SK-N-SH (cell line): ENCODE measurements around the gene C19orf12. TPM values are rescaled to one million over a fixed set of nuclear protein-coding genes. Genes with fewer than 3 reads are reported as not detected.

Source experiments
- CTCF ChIA-PET: fragments of 300-600, 350-600 bp; formaldehyde crosslinking; extraction: SDS; loops from one replicate; lab custom pipeline; 2021; lab: Yijun Ruan, JAX
- POLR2A ChIA-PET: fragments of 350-600 bp; sonication (Branson Sonifier 250); formaldehyde crosslinking; extraction: SDS; loops from one replicate; lab custom pipeline; 2020; ENCODE audit warnings: antibody characterized with exemption, inconsistent platforms; lab: Yijun Ruan, JAX
- DNase-seq: peaks from one replicate; pipeline ENCODE4 v3.0.0; 2012
- H2AFZ ChIP-seq: fragments of 200-600 bp; sonication (generic); 2 replicates; pipeline ENCODE4 v1.8.1; 2016; ENCODE audit warnings: antibody characterized with exemption, mild to moderate bottlenecking, low read depth
- H3F3A ChIP-seq: fragments of 200-600 bp; sonication (generic); replicated peaks from 2 replicates; pipeline ENCODE3; 2016; ENCODE audit warnings: antibody characterized with exemption, mild to moderate bottlenecking; ENCODE audit not compliant: insufficient read depth
- H3K27ac ChIP-seq, 2 experiments: fragments of 200-500 bp in 1 of 2; fragments of 200-600 bp in 1 of 2; sonication (Bioruptor generic) in 1 of 2; sonication (generic), shearing (Covaris generic) in 1 of 2; 2 replicates each; pipeline versions ENCODE4 v1.5.1 to v1.6.1; 2014 to 2016; ENCODE audit warnings: low read depth in 2 of 2, inconsistent platforms in 1 of 2, low read length in 1 of 2, mild to moderate bottlenecking in 1 of 2, mixed read lengths in 1 of 2
- H3K27me3 ChIP-seq: fragments of 200-600 bp; sonication (generic), shearing (Covaris generic); 2 replicates; pipeline ENCODE4 v1.6.1; 2016; ENCODE audit warnings: mixed run types; ENCODE audit not compliant: insufficient read depth
- H3K36me3 ChIP-seq, 2 experiments: fragments of 200-500 bp in 1 of 2; fragments of 200-600 bp in 1 of 2; sonication (Bioruptor generic) in 1 of 2; sonication (generic) in 1 of 2; replicated peaks in 1 of 2; 2 replicates each; pipeline versions ENCODE3 to v1.5.1; 2014 to 2016; ENCODE audit warnings: low read length in 1 of 2, mild to moderate bottlenecking in 1 of 2; ENCODE audit not compliant: insufficient read depth in 2 of 2, control insufficient read depth in 1 of 2
- H3K4me1 ChIP-seq, 2 experiments: fragments of 200-500 bp in 1 of 2; fragments of 200-600 bp in 1 of 2; sonication (Bioruptor generic) in 1 of 2; sonication (generic), shearing (Covaris generic) in 1 of 2; 2 replicates each; pipeline versions ENCODE4 v1.5.1 to v1.6.1; 2014 to 2016; ENCODE audit warnings: low read depth in 1 of 2, low read length in 1 of 2, mixed run types in 1 of 2; ENCODE audit not compliant: insufficient read depth in 2 of 2, control insufficient read depth in 1 of 2
- H3K4me2 ChIP-seq: fragments of 200-600 bp; sonication (generic), shearing (Covaris generic); 2 replicates; pipeline ENCODE4 v1.6.1; 2017; ENCODE audit warnings: mixed run types
- H3K4me3 ChIP-seq, 2 experiments: fragments of 200-500 bp in 1 of 2; fragments of 200-600 bp in 1 of 2; sonication (Bioruptor generic) in 1 of 2; sonication (generic), shearing (Covaris generic) in 1 of 2; 2 replicates each; pipeline versions ENCODE4 v1.5.1 to v1.8.1; 2014 to 2016; ENCODE audit warnings: low read depth in 2 of 2, inconsistent platforms in 1 of 2, low read length in 1 of 2, mild to moderate bottlenecking in 1 of 2, mixed read lengths in 1 of 2, moderate library complexity in 1 of 2
- H3K79me2 ChIP-seq: fragments of 200-600 bp; sonication (generic); 2 replicates; pipeline ENCODE4 v1.8.1; 2017; ENCODE audit warnings: mild to moderate bottlenecking; ENCODE audit not compliant: insufficient read depth
- H3K9ac ChIP-seq: fragments of 200-600 bp; sonication (generic); 2 replicates; pipeline ENCODE4 v1.6.1; 2017; ENCODE audit warnings: mixed run types
- H3K9me2 ChIP-seq: fragments of 200-600 bp; sonication (generic); 2 replicates; pipeline ENCODE4 v1.6.1; 2017; ENCODE audit warnings: mixed run types
- H3K9me3 ChIP-seq: fragments of 200-600 bp; sonication (generic); 2 replicates; pipeline ENCODE4 v1.6.1; 2017; ENCODE audit warnings: mixed run types, mild to moderate bottlenecking, moderate library complexity
- H4K20me1 ChIP-seq: fragments of 200-600 bp; sonication (generic); 2 replicates; pipeline ENCODE4 v1.6.1; 2017; ENCODE audit warnings: mild to moderate bottlenecking, mixed run types; ENCODE audit not compliant: insufficient read depth
- CHD2 ChIP-seq: fragments of 150-350 bp; IDR thresholded peaks from 2 replicates; pipeline ENCODE4 v1.6.1; 2018; ENCODE audit warnings: low read length; ENCODE audit not compliant: partially characterized antibody
- CTCF ChIP-seq: fragments of 200-600 bp; sonication (generic); IDR thresholded peaks from 2 replicates; pipeline ENCODE4 v1.6.1; 2017; ENCODE audit warnings: antibody characterized with exemption, mild to moderate bottlenecking, moderate library complexity
- ELF1 ChIP-seq: IDR thresholded peaks from 2 replicates; pipeline ENCODE4 v1.4.0; 2012
- EZH2phosphoT487 ChIP-seq: fragments of 200-600 bp; sonication (generic); IDR thresholded peaks from 2 replicates; pipeline ENCODE4 v1.6.1; 2017; ENCODE audit warnings: low read depth, mixed run types, mild to moderate bottlenecking, antibody characterized with exemption, moderate library complexity, borderline replicate concordance
- GABPA ChIP-seq: IDR thresholded peaks from 2 replicates; pipeline ENCODE4 v1.4.0; 2012; ENCODE audit warnings: low read depth, mild to moderate bottlenecking
- MAX ChIP-seq: IDR thresholded peaks from 2 replicates; pipeline ENCODE4 v1.4.0; 2012; ENCODE audit warnings: low read depth
- MXI1 ChIP-seq: IDR thresholded peaks from 2 replicates; pipeline ENCODE4 v1.6.1; 2012; ENCODE audit warnings: mild to moderate bottlenecking, low read depth, low read length, improper control_type of control experiment
- NRF1 ChIP-seq: IDR thresholded peaks from 2 replicates; pipeline ENCODE4 v1.6.1; 2012; ENCODE audit warnings: low read depth, mild to moderate bottlenecking, low read length
- POLR2AphosphoS5 ChIP-seq: IDR thresholded peaks from 2 replicates; pipeline ENCODE4 v1.6.1; 2012; ENCODE audit warnings: low read depth, low read length
- RAD21 ChIP-seq: IDR thresholded peaks from 2 replicates; pipeline ENCODE4 v1.6.1; 2012; ENCODE audit warnings: mild to moderate bottlenecking, low read length
- RXRA ChIP-seq: IDR thresholded peaks from 2 replicates; pipeline ENCODE4 v1.4.0; 2012; ENCODE audit warnings: low read depth, mild to moderate bottlenecking, borderline replicate concordance
- SMC3 ChIP-seq: IDR thresholded peaks from 2 replicates; pipeline ENCODE4 v1.6.1; 2012; ENCODE audit warnings: low read depth, low read length, improper control_type of control experiment
- TCF12 ChIP-seq: IDR thresholded peaks from 2 replicates; pipeline ENCODE4 v1.4.0; 2012
- USF1 ChIP-seq: IDR thresholded peaks from 2 replicates; pipeline ENCODE4 v1.4.0; 2012; ENCODE audit warnings: low read depth, borderline replicate concordance
- USF2 ChIP-seq: fragments of 150-350 bp; IDR thresholded peaks from 2 replicates; pipeline ENCODE4 v1.6.1; 2017; ENCODE audit warnings: antibody characterized with exemption, low read length, low read depth, borderline replicate concordance
- YY1 ChIP-seq: IDR thresholded peaks from 2 replicates; pipeline ENCODE4 v1.4.0; 2012; ENCODE audit warnings: low read depth, mild to moderate bottlenecking
- ZBTB33 ChIP-seq: IDR thresholded peaks from 2 replicates; pipeline ENCODE4 v1.4.0; 2012; ENCODE audit warnings: low read depth, borderline replicate concordance
- WGBS: methylation state at CpG from one replicate; pipeline ENCODE4 v1.1.6; 2017; ENCODE audit warnings: low lambda C conversion rate; 5-methylcytosine and 5-hydroxymethylcytosine counted together
- polyA plus RNA-seq, 3 experiments: library from polyadenylated mRNA; depleted of rRNA; stranded (reverse); fragments of >200 nt; gene quantifications; 2 replicates each; pipeline ENCODE4 v1.2.3, GENCODE V29; 2012

Gene C19orf12
- polyA plus RNA-seq (2012; rRNA removed) = 26.4 and 30.5 TPM in 2 replicates
- polyA plus RNA-seq (2012; cell fraction: cytosol; rRNA removed) = 25.0 and 30.1 TPM in 2 replicates
- polyA plus RNA-seq (2012; cell fraction: nucleus; rRNA removed) = 23.5 and 27.6 TPM in 2 replicates

- Histone ChIP-seq H3K4me1 (peaks cover 7 to 20% of the 10 kb centered on the region in 2 experiments; a peak in 2 of 4 replicates), H3K36me3 (no peaks in the 10 kb centered on the region), H3K9ac (peak within 1 kb of the TSS; percentile 95), H3F3A (peaks cover 10% of the 10 kb centered on the region), H3K4me3 (peak within 1 kb of the TSS; percentile 82 to 84), H3K79me2 (peaks cover 54% of the 10 kb centered on the region), H3K4me2 (peak within 1 kb of the TSS; percentile 99), H3K27ac (peak within 1 kb of the TSS; percentile 74 to 83), H3K27me3 (no peaks in the 10 kb centered on the region), H2AFZ (peak within 1 kb of the TSS; percentile 96), H3K9me3 (no peaks in the 10 kb centered on the region), H3K9me2 (no peaks in the 10 kb centered on the region), H4K20me1 (peaks cover 6% of the 10 kb centered on the region; the same call in 1 of the 2 replicates)
- DNase-seq = peak; percentile 93
- WGBS = 0% methylated on average over 15 of the region's 72 CpGs
- ChIA-PET CTCF (interaction anchor here (1.0 to 9.5 kb wide), 17 partner anchors 8 to 162 kb away, joined by 3 to 137 read pairs (median 10); partner anchors contain the start of genes PLEKHF1 and POP4), POLR2A (interaction anchor here (1.0 to 3.5 kb wide), 3 partner anchors 21 to 109 kb away, joined by 4 to 28 read pairs (median 15); partner anchors contain the start of genes PLEKHF1 and POP4)
- TF ChIP-seq ELF1 = peak; percentile 48
- no peak for TF ChIP-seq CHD2
- peak; percentile 51 for TF ChIP-seq POLR2AphosphoS5
- no peak for TF ChIP-seq YY1
- TF ChIP-seq TCF12 = no peak
- no peak for TF ChIP-seq RAD21
- TF ChIP-seq SMC3 = no peak
- TF ChIP-seq ZBTB33 = no peak
- TF ChIP-seq USF2 = no peak
- TF ChIP-seq RXRA = 0 out of 2 replicates have a peak, but pooled peaks have one; percentile 16
- no peak for TF ChIP-seq EZH2phosphoT487
- TF ChIP-seq MXI1 = peak; percentile 93
- TF ChIP-seq GABPA = peak; percentile 69
- TF ChIP-seq USF1 = 0 out of 2 replicates have a peak, but pooled peaks have one; percentile 16
- no peak for TF ChIP-seq NRF1
- TF ChIP-seq MAX = peak; percentile 79
- no peak for TF ChIP-seq CTCF
Observed at GRCh38 chr19:29714953-29715700, at the start of gene C19orf12. Gene C19orf12, minus strand, starts transcription at chr19:29715261. Its CDS starts 6,848 bp downstream, at chr19:29708413.
